ENCODE data around the gene SCGB3A1. TPM values are rescaled to one million over a fixed set of nuclear protein-coding genes. Genes with fewer than 3 reads are reported as not detected.

The SCGB3A1 gene
- total RNA-seq, 1 experiment from 2014 or later, result not detected

- TF ChIP-seq FOXP1 (CRISPR knock-in tag; IDR thresholded peaks at IDR 0.05; ENCODE audit: borderline replicate concordance), result no peak
Measured at GRCh38 chr5:180541710-180542109, 49.6 kb downstream of the SCGB3A1 start (continued).

Other genes with a start within 250 kb of the SCGB3A1 start
- 124 to 138 TPM (median 136 TPM) in 3 replicates for gene GFPT2, start 238.2 kb downstream of the SCGB3A1 start, total RNA-seq (2021)
- gene CNOT6, start 97.1 kb downstream of the SCGB3A1 start, total RNA-seq (2021), result 39.9 to 42.1 TPM (median 41.0 TPM) in 3 replicates
- gene FLT4, start 58.1 kb upstream of the SCGB3A1 start, total RNA-seq (2021), result 11.0 to 12.7 TPM (median 12.4 TPM) in 3 replicates
- gene OR2Y1, start 148.6 kb upstream of the SCGB3A1 start, total RNA-seq (2021), result not detected in 3 replicates
- 78.4 to 93.6 TPM (median 86.3 TPM) in 3 replicates for gene MGAT1, start 211.3 kb upstream of the SCGB3A1 start, total RNA-seq (2021)

All from WTC11 (cell line).